AG20443 (cell line): ENCODE results near the gene EMP1.
"Not testable (repeated sequence)": the region's sequence is repeated elsewhere in the genome, so short reads cannot be mapped to it uniquely, and the experiment has no call there.

Experiments used
- DNase-seq: peaks from one replicate; pipeline ENCODE4 v3.0.0; 2012; ENCODE audit warnings: low spot score, mixed read lengths

EMP1 gene

GRCh38 chr12:13258197-13258596, 61.7 kb downstream of the EMP1 start:
- no peak for DNase-seq

GRCh38 chr12:13258717-13259119, 62.2 kb downstream of the EMP1 start:
- DNase-seq, result no peak

- not testable (repeated sequence) for DNase-seq
Measured at GRCh38 chr12:13259625-13260024, 63.1 kb downstream of the EMP1 start.

GRCh38 chr12:13267826-13268225, 71.3 kb downstream of the EMP1 start:
- not testable (repeated sequence) for DNase-seq

GRCh38 chr12:13268581-13268980, 72.1 kb downstream of the EMP1 start:
- no peak for DNase-seq
